GM21367 (cell line): ENCODE data around the gene RUNX1.

ENCODE experiments used
- ATAC-seq: cut with Tn5 transposase; IDR thresholded peaks from one replicate; pipeline ENCODE4 v1.9.1; 2021; ENCODE audit not compliant: unreplicated experiment

Gene RUNX1

DNA sequence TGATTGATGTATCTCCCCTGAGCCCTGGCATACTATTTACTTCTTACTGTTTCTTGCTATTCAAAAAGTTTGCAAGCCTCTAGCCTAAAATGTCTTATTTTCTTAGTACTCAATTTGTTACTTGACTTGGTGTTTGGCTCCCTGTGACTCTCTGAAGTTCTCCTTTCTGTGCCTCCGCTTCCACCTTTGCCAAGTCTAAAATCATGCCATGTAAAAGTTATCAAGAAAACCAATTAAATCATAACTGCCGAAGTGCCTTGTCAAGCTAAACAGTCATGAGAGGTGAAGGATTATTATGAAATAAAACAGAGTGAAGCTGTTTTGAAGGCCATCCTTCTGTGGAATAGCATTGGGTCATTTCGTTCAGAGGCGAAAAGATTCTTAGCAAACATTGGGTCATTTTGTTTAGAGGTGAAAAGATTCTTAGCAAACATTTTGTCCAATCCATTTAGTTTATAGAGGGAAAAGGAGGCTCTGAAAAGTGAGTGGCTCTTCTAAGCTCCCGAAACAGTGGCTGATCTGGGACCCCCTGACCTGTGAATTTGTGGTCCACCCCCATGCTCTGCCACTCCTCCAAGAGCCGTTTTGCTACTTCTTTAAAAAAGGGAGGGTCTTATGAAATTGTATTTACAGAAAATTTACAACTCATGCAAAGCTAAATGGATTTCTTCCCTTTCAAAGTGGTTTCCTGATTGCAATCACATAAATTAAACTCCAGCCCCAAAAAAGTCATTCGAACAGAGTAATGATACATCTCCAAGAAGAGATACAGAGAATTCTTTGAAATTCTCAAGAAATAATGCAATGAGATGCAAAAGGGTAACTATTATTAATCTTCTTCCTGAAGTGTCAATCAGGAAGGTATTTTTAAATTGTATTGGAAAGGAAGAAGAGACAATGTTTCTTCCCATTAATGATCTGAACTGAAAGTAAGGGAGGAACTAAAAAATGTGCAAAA lies 141.4 kb downstream of the RUNX1 start:
- no peak for ATAC-seq

DNA sequence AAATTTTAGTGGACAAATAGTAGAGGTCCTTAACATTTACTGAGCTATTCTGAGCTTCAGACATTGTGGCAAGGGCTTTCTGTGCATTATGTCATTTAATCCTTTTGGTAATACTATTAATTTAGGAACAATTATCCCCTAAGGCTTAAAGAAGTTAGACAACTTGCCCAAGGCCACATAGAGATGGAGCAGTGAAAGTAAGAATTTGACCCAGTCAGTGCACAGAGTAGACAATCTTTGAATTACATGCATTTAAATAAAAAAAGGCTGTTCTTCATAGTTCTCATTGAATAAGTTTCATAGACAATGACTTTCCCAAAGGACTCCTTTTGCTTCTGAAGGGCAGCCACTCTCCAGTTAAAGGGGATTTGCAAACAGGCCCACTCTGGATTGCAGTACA lies 142.7 kb downstream of the RUNX1 start:
- no peak for ATAC-seq

DNA sequence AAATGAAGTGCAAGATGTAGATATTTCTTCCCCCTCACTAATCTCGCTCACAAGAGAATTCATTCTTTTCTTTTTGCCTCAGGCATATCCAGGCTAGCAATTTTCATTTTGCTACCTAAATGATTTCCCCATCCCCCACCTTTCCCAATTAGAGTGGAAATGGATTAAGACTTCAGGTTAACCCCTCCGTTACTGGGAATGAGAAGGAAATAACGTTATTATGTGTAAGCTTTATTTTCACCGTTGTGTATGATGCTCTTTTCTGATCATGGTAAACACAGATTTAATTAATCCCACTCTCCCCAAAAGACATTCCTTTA lies 143.9 kb downstream of the RUNX1 start:
- no peak for ATAC-seq

- no peak for ATAC-seq
Observed at GRCh38 chr21:34904526-34905217, 144.4 kb downstream of the RUNX1 start.

GRCh38 chr21:34900376-34900775 lies 148.7 kb downstream of the RUNX1 start:
- no peak for ATAC-seq

GRCh38 chr21:34899760-34900159 lies 149.3 kb downstream of the RUNX1 start:
- no peak for ATAC-seq

DNA sequence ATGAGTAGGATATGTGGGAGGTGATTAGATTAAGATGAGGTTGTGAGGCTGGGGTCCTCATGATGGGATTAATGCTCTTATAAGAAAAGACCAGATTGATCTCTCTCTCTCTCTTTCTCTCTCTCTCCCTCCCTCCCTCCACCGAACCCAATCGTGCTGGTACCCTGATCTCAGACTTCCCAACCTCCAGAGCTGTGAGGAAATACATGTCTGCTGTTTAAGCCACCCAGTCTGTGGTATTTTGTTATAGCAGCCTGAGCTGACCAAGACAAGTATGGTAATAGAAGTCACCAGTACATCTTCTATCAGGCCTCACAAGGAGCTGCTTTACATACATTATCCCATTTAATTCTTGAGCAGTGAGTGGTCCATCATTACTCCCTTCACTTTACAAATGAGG lies 149.8 kb downstream of the RUNX1 start:
- no peak for ATAC-seq

- ATAC-seq = no peak
Observed at GRCh38 chr21:34897828-34898227, 151.3 kb downstream of the RUNX1 start.

GRCh38 chr21:34894401-34894800 lies 154.7 kb downstream of the RUNX1 start:
- ATAC-seq = no peak

DNA sequence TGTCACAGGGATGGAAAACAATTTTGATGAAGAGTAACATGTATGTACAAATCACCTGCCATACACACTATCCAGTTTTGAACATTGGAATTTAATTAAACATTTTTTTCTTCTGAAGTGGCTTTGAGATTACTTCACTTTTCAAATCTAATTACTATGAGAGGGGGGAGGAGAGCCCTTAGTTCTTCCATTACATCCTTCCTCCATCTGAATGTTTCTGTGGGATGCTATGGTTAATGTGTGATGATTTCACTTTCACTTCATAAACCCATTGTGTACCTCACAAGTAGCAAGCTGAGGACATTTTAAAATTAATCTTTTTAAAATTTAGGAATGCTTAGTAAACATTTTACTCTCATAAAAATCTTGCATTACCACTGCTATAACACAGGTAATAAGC lies 156.9 kb downstream of the RUNX1 start:
- ATAC-seq = no peak

DNA sequence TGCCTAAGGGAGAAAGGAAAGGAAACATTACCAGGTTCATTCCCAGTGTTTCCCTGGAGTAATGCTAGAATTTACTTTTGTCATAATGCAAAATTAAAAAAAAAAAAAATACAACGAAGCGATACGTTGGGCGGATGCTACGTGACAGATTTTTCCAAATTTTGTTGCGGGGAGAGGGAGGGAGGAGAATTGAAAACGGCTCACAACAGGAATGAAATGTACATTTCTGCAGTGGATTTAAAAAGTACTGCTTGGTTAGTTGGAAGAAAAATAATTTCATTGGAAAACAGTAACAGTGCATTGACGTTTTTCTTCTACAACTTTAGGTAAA lies 157.5 kb downstream of the RUNX1 start:
- no peak for ATAC-seq

DNA sequence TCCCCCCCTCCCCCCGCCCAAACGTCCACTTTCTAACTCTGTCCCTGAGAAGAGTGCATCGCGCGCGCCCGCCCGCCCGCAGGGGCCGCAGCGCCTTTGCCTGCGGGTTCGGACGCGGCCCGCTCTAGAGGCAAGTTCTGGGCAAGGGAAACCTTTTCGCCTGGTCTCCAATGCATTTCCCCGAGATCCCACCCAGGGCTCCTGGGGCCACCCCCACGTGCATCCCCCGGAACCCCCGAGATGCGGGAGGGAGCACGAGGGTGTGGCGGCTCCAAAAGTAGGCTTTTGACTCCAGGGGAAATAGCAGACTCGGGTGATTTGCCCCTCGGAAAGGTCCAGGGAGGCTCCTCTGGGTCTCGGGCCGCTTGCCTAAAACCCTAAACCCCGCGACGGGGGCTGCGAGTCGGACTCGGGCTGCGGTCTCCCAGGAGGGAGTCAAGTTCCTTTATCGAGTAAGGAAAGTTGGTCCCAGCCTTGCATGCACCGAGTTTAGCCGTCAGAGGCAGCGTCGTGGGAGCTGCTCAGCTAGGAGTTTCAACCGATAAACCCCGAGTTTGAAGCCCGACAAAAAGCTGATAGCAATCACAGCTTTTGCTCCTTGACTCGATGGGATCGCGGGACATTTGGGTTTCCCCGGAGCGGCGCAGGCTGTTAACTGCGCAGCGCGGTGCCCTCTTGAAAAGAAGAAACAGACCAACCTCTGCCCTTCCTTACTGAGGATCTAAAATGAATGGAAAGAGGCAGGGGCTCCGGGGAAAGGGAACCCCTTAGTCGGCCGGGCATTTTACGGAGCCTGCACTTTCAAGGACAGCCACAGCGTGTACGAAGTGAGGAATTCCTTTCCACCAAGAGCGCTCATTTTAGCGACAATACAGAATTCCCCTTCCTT lies 158.1 kb downstream of the RUNX1 start:
- ATAC-seq = no peak

GRCh38 chr21:34890470-34890723 lies 158.7 kb downstream of the RUNX1 start:
- ATAC-seq = no peak

- ATAC-seq = peak; percentile 37
Observed at GRCh38 chr21:34889676-34890469, 159.2 kb downstream of the RUNX1 start.

- ATAC-seq = peak; percentile 4
Observed at GRCh38 chr21:34889320-34889675, 159.8 kb downstream of the RUNX1 start.

- ATAC-seq = peak; percentile 43
Observed at GRCh38 chr21:34888569-34889319, 160.4 kb downstream of the RUNX1 start.

- no peak for ATAC-seq
Observed at GRCh38 chr21:34887725-34888568, 161.2 kb downstream of the RUNX1 start.

DNA sequence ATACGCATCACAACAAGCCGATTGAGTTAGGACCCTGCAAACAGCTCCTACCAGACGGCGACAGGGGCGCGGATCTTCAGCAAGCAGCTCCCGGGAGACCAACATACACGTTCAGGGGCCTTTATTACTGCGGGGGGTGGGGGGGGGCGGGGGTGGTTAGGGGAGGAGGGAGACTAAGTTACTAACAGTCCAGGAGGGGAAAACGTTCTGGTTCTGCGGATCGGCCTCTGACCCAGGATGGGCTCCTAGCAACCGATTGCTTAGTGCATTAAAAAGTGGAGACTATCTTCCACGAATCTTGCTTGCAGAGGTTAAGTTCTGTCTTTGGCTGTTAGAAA lies 162.0 kb downstream of the RUNX1 start:
- ATAC-seq = no peak

DNA sequence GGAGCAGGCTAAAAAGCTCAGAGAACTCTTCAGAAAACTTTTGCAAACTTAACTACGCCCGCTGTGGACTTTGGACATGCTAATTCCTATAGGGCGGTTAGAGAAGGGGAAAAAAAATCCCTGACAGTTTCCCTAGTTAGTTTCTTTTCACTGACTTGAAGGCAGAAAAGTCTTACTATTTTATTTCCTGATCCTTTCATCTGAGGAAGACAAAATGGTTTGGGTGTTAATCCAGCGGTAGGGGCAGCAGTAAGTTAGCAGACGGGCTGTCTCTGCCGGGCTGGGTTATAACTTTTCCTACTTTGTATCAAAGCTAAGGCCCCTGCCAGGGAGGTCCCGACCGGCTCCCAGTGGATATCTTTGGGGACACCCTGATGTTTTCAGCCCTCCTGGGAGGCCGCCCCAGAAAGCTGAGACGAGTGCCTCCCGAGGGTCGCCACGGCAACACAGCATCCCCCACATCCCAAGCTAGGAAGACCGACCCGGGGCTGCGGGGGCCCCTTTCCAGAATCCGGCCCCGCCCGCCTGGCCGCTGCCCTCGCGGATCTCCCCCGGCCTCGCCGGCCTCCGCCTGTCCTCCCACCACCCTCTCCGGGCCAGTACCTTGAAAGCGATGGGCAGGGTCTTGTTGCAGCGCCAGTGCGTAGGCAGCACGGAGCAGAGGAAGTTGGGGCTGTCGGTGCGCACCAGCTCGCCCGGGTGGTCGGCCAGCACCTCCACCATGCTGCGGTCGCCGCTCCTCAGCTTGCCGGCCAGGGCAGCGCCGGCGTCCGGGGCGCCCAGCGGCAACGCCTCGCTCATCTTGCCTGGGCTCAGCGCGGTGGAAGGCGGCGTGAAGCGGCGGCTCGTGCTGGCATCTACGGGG lies 162.6 kb downstream of the RUNX1 start:
- ATAC-seq = no peak
